ENCODE measurements around the gene GCN1.
A peak's percentile ranks its signal among the peaks of the same experiment; 100 is the strongest.
"Not testable (repeated sequence)": the region's sequence is repeated elsewhere in the genome, so short reads cannot be mapped to it uniquely, and the experiment has no call there.

The GCN1 gene

DNA sequence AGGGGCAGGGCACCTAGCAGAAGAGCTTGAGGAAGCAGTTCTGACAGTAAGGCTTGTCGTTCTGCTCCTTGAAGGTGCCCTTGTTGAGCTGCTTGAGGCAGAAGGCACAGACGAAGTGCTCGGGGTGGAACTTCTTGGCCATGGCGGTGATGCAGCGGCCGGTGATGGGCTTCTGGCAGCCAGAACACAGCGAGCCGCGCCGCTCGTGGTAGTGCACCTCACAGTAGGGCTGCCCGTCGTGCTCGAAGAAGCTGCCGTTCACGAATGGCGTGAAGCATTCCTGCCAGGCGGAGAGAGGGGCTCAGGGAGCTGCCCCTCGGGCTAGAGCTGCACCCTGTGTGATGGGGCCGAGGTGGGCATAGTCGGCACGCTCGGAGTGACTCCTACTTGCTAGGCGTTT lies 17.8 kb upstream of the GCN1 start:
- no peak for DNase-seq

DNA sequence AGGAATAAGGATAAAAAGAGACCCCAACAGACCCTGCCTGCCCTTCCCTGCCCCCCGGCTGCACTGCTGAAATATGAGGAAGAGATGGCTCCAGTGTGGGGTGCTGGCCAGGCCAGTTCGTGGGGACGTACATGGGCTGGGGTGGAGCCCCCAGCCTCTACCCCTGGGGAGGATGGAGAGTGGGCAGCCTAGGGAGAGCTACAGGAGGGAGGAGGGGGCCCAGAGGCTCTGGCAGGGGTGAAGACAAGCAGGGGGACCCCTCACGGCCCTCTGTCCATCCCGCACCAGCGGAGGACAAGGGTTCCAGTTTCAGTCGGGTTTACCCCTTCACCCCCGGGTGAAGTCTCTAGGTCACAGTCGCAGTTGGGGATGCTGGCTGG lies 17.4 kb upstream of the GCN1 start:
- DNase-seq: no peak

DNA sequence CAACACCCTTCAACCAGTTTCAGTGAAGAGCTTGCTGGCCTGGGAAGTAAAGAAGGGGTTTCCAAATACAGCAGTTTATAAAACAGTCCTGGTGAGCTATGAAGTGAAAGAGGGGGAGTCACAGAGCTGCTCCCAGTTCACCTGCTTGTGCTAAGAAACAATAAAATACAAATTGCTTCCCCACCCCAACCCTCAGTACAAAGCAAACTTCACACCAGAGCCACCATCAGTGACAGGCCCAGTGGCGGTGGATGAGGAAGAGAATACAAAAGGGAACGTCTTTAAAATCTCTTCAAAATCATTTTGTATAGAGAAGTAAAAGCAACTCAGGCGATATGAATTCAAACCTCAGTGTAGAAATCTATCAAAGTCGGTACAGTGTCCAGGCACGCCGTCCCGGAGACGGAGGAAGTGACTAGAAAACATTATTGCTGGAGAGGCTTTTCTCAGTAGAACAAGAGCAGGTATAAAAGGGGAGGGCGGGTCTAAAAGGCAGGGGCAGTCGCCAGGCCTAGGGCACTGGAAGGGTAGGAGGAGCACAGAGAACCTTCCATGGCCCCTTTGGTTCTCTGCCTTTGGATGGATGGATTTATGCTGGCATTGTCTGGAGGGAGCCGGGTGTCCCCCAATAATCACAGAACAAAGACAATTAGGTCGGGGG lies 16.9 kb upstream of the GCN1 start:
- DNase-seq: no peak

DNA sequence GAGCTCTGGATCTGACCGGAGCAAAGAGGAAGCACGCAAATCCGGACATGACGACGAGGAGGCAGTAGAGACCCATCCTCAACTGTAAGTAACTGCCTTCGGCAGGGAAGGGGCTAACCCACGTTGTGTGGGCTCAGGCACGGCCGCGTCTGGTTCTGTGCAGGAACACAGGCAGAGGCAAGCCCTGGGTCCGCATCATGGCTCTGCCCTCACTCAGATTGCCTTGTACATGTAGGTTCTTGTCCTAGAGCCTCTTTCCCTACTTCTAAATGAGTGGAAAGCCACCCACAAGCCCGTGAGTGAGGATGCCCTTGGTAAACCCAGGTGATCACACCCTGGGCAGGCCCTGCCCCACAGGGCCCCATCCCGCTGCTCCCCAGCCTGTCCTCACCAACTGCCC lies 15.3 kb upstream of the GCN1 start:
- no peak for DNase-seq

DNA sequence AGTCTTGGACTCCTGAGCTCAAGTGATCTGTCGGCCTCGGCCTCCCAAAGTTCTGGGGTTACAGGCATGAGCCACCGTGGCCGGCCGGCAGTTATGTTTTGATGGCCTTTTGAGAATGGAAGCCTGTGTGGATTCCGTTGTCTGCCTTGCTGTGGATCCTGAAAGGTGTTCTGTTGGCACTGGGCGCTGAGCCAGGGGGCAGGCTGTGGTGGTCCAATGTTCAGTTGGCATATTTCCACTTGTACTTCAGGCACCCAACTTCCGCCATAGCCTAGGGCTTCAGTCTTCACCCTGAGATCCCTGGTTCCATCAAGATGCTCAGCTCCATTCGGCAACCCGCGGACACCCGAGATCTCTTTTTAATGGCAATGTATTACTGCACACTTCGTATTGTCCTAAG lies 12.7 kb upstream of the GCN1 start:
- DNase-seq: no peak

DNA sequence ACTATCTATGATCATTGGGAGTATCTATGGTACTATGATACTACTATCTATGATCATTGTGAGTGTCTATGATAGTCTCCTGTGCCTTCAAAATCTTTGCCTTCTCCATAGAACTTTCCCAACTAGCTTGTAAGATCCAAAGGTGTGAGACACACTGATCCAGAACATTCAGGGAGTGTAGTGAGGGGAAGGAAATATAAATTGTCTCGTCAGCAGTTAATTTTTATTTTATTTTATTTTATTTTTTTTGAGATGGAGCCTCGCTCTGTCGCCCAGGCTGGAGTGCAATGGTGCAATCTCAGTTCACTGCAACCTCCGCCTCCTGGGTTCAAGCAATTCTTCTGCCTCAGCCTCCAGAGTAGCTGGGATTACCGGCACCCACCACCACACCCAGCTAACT lies 12.3 kb upstream of the GCN1 start:
- not testable (repeated sequence) for DNase-seq

DNA sequence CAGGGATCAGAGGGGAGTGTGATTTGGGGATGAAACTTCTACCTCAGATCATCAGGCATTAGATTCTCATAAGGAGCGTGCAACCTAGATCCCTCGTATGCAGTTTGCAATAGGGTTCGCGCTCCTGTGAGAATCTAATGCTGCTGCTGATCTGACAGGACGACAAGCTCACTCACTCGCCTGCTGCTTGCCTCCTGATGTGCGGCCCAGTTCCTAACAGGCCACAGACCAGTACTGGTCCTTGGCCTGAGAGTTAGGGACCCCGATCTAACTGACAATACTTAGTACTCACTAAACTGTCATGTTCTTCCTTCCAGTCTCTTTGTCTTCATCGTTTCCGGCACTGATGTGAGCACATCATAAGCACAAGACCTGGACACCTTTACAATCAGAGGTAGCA lies 11.7 kb upstream of the GCN1 start:
- DNase-seq: no peak

DNA sequence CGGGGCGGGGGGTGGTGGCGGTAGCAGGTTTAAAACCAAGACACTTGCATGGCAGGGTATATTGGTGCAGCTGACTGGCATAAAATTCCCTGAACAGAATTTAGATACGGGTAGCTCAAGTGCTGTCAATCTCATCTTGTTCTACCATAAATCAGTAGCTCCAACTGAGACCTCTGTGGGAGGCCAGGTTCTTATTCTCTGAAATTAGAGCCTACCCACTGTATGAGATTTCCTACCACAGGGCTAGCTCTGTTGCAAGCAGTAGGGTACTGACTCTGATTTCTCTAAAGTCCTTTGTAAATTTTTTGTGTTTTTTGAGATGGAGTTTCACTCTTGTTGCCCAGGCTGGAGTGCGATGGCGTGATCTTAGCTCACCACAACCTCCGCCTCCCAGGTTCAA lies 9.7 kb upstream of the GCN1 start:
- DNase-seq: no peak

DNA sequence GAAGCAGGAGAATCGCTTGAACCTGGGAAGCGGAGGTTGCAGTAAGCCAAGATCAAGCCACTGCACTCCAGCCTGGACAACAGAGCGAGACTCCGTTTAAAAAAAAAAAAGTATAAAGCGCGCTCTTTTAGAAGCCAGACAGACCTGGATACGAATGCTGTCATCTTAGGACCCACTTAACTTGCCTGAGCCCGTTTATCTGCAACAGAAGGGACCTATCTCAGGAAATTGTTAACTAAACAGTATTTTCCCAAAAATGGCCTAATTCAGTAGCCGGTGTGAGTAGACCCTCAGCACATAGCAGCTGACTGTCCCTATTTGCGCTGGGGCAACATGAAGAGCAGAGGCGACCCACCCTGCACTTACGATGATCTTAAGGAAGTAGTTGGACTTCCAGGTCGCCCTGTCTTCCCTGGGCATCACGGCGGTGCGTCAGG lies 5.9 kb upstream of the GCN1 start:
- DNase-seq: no peak

DNA sequence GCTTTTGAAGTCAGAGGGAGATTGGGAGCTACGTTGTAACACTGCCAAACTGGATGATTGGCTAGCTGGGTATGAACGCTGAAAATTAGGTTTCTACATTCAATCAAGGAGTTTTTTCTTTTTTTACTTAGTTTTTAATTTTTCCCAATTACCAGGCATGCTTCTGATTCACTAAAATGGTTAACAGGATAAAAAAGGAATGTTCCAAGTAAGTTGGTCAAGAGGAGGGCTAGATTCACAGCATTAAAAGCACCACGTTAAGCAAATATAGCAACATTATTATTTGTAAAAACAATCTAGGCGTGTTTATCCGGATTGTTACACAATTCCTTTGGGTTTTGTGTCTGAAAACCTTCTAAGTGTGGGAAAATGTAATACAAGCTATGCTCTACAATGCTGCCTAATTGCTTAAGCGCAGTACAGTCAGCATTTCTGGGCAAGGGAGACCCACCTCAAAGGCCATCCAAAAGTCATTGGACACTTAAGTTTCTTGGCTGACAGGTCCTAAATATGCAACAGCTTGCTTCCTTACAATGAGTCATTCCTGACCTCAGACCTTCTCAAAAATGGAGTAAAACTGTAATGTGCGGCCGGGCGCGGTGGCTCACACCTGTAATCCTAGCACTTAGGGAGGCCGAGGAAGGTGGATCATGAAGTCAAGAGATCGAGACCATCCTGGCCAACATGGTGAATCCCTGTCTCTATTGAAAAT lies 5.2 kb upstream of the GCN1 start:
- DNase-seq: peak; percentile 11

DNA sequence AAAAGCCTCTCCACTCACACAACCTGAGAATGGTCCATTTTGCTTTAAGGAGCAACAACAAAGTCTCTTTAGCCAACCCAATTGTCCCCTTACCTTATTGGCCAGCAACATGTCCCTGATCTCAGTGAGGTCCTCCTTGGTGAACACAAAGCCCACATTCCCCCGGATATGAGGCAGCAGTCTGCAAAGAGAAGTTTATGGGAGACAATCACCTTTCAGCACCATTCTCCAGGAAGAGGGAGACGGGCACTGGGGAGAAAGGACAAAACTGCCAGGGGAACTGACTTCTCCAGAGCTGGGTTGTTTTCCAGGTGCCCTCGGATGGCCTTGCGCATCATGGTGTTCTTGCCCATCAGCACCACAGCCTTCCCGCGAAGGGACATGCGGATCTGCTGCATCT lies 4.5 kb upstream of the GCN1 start:
- DNase-seq: no peak

DNA sequence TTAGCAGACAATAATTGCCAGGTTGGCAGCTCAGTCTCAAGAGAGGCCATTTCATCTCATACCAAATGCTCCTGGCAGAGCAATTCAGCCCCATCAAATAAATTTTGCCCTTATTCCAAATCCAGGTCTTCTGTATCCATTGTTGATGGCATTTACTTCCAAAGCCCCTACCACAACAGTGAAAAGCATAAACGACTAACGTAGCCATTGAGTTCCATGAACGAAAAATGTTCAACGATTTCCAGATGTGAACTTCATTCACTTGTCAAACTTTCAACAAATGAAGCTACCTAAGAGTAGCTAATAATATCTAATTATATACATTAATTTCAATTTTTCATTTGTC lies 3.0 kb upstream of the GCN1 start:
- DNase-seq: no peak

DNA sequence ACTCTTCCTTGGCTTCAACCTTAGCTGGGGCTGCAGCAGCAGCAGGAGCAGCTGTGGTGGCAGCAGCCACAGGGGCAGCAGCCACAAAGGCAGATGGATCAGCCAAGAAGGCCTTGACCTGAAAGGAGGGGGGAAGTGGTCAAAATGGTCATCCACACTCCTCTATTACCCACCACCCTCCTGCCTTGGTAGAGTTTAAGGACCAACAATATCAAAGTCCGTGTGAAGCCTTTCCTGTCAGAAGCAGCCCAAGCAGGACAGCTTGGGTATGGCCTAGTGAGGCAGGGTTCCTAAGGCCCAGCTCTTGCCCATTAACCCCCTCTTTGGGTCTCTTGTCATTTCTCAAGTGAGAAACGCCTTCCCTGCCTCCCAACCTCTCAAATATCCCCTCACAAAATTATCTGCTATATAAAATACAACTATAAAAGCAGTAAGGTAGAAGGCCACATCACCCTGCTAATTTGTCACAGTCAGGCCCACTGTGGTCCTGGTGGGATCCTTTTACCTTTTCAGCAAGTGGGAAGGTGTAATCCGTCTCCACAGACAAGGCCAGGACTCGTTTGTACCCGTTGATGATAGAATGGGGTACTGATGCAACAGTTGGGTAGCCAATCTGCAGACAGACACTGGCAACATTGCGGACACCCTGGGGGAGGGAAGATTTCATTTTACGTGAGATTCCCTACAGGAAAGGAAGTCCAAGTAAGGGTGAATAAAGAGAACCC lies 2.5 kb upstream of the GCN1 start:
- not testable (repeated sequence) for DNase-seq

DNA sequence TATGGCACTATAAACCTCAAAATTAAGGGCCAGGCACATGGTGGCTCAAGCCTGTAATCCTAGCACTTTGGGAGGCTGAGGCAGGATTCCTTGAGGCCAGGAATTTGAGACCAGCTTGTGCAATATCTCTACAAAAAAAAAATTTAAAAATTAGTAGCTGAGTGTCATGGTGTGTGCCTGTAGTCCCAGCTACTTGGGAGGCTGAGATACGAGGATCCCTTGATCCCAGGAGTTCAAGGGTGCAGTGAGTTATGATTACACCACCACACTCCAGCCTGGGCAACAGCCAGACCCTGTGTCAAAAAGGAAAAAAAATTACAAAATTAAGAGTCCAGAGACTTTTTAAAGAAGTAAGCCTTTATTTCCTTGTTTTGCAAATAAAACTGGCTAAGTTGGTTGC lies 1.8 kb upstream of the GCN1 start:
- no peak for DNase-seq

DNA sequence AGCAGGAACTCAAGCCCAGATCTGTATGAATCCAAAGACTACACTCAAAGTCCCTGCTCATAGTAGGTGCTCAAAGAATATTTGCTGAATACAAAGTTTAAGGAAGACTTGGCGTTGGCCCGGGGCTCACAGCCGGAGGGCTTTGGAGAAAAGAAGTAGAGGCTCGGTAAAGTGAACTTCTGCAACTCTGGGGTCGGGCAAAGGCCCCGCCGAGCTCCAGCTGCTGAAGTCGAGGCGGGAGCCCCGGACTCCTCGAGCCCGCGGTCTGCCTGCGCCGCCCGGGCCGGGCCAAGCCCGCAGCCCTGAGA lies 335 bp downstream of the GCN1 start:
- DNase-seq: no peak

DNA sequence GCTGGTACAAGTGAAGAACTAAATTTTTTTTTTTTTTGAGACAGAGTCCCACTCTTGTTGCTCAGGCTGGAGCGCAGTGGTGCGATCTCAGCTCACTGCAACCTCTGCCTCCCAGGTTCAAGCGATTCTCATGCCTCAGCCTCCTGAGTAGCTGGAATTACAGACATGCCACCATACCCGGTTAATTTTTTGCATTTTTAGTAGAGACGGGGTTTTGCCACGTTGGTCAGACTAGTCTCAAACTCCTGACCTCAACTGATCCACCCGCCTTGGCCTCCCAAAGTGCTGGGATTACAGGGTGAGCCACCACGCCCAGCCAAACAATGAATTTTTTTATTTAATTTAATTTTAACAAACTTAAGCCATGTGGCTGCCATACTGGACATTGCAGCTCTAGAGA lies 1.2 kb downstream of the GCN1 start:
- not testable (repeated sequence) for DNase-seq

DNA sequence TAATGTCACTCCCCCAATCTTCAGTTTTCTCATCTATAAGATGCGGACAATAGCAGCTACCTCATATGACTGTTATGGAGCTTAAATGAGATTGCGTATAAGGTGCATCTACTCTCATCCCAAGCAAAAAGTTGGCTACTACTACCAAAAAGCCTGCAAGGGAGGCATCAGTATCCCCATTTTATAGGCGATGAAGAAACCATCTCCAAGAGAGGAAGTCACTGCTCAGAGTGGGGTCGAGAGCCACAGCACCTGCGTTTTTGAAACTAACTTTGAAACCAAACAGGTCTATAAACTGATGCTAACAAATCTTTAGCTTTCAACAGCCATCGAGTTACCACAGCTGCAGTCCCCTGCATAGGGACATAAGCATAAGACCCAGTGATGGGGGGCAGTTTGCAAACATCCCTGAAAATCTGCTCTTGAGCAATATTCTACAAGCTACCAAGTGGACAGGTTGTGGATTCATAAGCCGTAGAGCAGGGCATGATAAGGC lies 3.5 kb downstream of the GCN1 start:
- no peak for DNase-seq

DNA sequence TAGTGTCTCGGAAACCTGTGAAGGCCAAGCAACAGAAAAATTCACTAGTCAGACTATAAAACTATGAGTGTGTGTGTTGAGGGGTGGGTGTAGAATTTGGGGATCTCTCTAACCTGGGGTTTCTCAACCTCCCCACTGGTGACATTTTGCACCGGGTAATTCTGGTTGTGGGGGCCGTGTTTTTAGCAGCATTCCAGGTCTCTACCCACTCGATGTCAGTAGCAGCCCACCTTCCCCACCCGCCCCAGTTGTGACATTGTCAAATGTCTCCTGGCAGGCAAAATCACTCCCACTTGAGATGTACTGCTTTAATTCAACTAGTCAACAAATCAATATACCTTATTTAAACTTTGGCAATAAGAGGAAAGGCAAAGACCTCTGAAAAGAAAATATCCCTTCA lies 4.1 kb downstream of the GCN1 start:
- no peak for DNase-seq

DNA sequence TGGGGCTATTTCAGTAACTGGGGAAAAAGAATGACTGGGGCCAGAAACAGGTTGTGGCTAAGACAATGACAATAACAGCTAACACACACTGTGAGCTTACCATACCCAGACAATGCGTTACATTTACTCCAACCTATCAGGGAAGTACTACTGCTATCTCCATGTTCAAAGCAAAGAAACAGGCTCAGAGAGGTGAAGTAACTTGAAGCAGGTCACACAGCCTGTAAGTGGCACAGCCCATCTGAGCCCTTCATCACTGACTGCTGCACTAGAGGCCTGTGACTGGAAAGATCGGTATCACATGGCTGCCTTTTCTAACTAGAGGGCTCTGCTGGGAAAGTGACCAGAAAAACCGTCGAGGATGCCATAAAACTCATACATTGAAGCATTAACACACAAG lies 7.9 kb downstream of the GCN1 start:
- no peak for DNase-seq

DNA sequence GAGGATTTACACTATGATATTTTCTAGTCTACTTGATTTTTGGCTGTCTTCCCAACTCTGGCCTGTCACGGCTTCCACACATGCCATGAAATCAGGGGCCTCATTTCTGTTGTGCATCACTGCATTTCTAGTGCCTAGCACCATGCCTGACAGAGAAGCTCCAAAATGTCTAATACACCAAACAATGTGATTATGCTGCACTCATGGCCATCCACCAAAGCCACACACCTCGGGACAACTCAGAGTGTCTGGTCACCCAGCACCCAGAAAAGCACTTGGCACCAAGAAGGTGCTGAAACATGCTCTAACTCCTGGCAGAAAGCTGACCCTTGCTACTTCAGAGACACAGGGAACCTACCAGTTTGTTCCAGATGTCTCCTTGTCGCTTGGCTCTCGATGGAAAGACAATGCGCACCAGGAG lies 11.3 kb downstream of the GCN1 start:
- no peak for DNase-seq

DNA sequence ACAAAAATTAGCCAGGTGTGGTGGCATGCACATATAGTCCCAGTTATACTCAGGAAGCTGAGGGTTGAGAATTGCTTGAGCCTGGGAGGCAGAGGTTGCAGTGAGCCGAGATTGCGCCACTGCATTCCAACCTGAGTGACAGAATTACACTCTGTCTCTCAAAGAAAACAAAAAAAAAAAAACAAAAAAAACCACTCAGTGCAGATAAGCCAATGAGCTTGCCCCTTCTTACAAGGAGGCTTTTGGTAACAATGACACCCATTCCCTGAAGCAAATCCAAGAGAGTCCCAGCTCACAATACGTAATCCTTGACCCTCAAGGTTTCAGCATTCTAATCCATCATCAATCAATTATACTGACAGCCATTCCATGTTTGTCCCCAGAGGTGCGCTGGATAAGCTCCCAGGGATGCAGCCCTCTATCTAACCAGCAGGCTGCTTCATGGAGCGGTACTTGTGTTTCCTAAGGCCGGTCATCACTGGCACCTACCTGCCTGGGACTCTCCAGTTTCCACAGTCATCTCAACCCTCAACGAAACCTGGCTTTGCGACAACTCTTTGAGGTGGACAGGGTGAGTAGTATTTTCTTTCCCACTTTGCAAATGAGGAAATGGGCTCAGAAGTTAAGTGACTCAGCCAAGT lies 12.4 kb downstream of the GCN1 start:
- no peak for DNase-seq

DNA sequence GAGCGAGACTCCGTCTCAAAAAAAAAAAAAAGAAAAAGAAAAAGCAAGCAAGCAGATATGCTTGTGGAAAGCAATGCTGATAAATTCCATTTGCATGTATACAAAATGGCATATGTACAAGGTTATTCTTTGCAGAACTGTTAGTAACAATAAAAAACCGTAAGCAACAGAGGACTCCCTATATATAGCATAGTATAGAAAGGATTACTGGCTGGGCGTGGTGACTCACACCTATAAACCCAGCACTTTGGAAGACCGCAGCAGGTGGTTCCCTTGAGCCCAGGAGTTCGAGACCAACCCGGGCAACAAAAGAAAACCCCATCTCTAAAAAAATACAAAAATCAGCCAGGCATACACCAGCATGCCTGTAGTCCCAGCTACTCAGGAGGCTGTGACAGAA lies 13.5 kb downstream of the GCN1 start:
- DNase-seq: no peak

DNA sequence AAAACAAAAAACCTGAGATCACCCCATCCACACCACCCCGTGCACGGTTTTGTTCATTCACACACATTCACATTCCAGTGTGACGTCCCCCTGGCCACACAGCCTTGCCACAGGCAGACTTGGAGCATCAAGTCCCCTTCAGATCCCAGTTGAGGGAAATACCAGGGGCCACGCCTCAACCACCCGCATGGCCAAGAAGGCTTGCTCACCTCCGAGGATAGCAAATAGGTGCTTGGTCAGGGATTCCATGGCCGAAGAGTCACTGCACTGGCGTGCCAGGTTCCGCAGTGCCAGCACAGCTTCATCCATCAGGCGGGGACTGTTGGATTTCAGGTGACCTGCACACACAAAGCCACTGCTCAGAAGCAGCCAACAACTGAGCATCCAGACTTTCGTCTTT lies 19.0 kb downstream of the GCN1 start:
- no peak for DNase-seq

DNA sequence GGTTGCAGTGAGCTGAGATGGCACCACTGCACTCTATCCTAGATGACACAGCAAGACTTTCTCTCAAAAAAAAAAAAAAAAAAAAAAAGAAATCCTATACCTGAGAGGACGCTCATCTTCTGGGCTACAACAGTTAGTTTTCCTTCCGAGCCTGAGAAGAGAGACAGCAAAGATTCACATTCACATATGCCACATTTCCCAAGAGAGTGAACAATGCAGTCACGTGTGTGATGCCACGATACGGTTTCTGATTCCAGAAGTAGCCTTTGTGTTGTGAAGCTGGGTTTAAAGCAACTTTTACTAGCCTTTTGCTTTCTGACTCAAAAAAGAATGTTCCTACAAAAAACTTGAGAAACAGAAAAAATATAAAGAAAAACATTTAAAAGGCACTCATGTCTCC lies 19.5 kb downstream of the GCN1 start:
- no peak for DNase-seq
